H9 (cell line): Measurements from ENCODE around the gene COX4I2. TPM values are rescaled to one million over a fixed set of nuclear protein-coding genes. Genes with fewer than 3 reads are reported as not detected.

Experiments used
- DNase-seq: peaks from one replicate; pipeline ENCODE4 v3.0.0-alpha.2; 2017
- H2AFZ ChIP-seq: one replicate; pipeline ENCODE4 v1.6.1; 2013; ENCODE audit warnings: mild to moderate bottlenecking, low read length, control low read depth, moderate library complexity
- H2AK5ac ChIP-seq: 2 replicates; pipeline ENCODE4 v1.6.1; 2013; ENCODE audit warnings: low read length, control low read depth, mixed read lengths; ENCODE audit not compliant: insufficient read length
- H2BK120ac ChIP-seq: one replicate; pipeline ENCODE4 v1.6.1; 2013; ENCODE audit warnings: low read depth, mild to moderate bottlenecking, low read length, control low read depth, inconsistent platforms; ENCODE audit not compliant: poor library complexity, severe bottlenecking
- H2BK12ac ChIP-seq: 2 replicates; pipeline ENCODE4 v1.6.1; 2013; ENCODE audit warnings: low read length, control low read depth, mixed read lengths, low read depth; ENCODE audit not compliant: insufficient read length
- H2BK15ac ChIP-seq: 2 replicates; pipeline ENCODE4 v1.6.1; 2013; ENCODE audit warnings: low read depth, low read length, control low read depth
- H2BK20ac ChIP-seq: one replicate; pipeline ENCODE4 v1.6.1; 2013; ENCODE audit warnings: low read depth, mild to moderate bottlenecking, low read length, control low read depth, inconsistent platforms; ENCODE audit not compliant: poor library complexity, severe bottlenecking
- H2BK5ac ChIP-seq: 2 replicates; pipeline ENCODE4 v1.6.1; 2013; ENCODE audit warnings: low read length, control low read depth, mixed read lengths; ENCODE audit not compliant: insufficient read length
- H3K14ac ChIP-seq: 2 replicates; pipeline ENCODE4 v1.6.1; 2013; ENCODE audit warnings: low read length, control low read depth; ENCODE audit not compliant: insufficient read depth
- H3K18ac ChIP-seq: 2 replicates; pipeline ENCODE4 v1.6.1; 2013; ENCODE audit warnings: low read depth, mild to moderate bottlenecking, mixed read lengths, low read length, control low read depth; ENCODE audit not compliant: insufficient read length
- H3K23ac ChIP-seq: 2 replicates; pipeline ENCODE4 v1.6.1; 2013; ENCODE audit warnings: low read length, control low read depth, mixed read lengths, low read depth; ENCODE audit not compliant: insufficient read length
- H3K23me2 ChIP-seq: 2 replicates; pipeline ENCODE4 v1.6.1; 2013; ENCODE audit warnings: low read depth, mild to moderate bottlenecking, mixed read lengths, low read length, control low read depth; ENCODE audit not compliant: insufficient read length, poor library complexity, severe bottlenecking
- H3K27ac ChIP-seq: 2 replicates; pipeline ENCODE4 v1.5.1; 2013; ENCODE audit warnings: low read length, control low read depth, mixed read lengths, low read depth; ENCODE audit not compliant: insufficient read length
- H3K27me3 ChIP-seq: 2 replicates; pipeline ENCODE4 v1.6.1; 2013; ENCODE audit warnings: low read length, control low read depth, inconsistent platforms; ENCODE audit not compliant: insufficient read depth
- H3K4ac ChIP-seq: 2 replicates; pipeline ENCODE4 v1.6.1; 2013; ENCODE audit warnings: low read depth, mild to moderate bottlenecking, control low read depth, inconsistent platforms, low read length, moderate library complexity
- H3K4me1 ChIP-seq: 2 replicates; pipeline ENCODE4 v1.6.1; 2013; ENCODE audit warnings: low read length, control low read depth, inconsistent platforms; ENCODE audit not compliant: insufficient read depth
- H3K4me2 ChIP-seq: 2 replicates; pipeline ENCODE4 v1.6.1; 2013; ENCODE audit warnings: low read length, control low read depth, mixed read lengths; ENCODE audit not compliant: insufficient read length, insufficient read depth
- H3K56ac ChIP-seq: 2 replicates; pipeline ENCODE4 v1.6.1; 2013; ENCODE audit warnings: low read depth, mild to moderate bottlenecking, mixed read lengths, low read length, control low read depth; ENCODE audit not compliant: insufficient read length
- H3K79me1 ChIP-seq: 2 replicates; pipeline ENCODE4 v1.6.1; 2013; ENCODE audit warnings: low read depth, mild to moderate bottlenecking, moderate library complexity, low read length, control low read depth, inconsistent platforms; ENCODE audit not compliant: insufficient read depth, poor library complexity, severe bottlenecking
- H3K79me2 ChIP-seq: 2 replicates; pipeline ENCODE4 v1.6.1; 2013; ENCODE audit warnings: low read length, control low read depth, inconsistent platforms; ENCODE audit not compliant: insufficient read depth
- H3K9ac ChIP-seq: 2 replicates; pipeline ENCODE4 v1.6.1; 2013; ENCODE audit warnings: low read length, control low read depth, mixed read lengths; ENCODE audit not compliant: insufficient read length; ENCODE audit errors: extremely low read depth
- H3K9me3 ChIP-seq: one replicate; pipeline ENCODE4 v1.6.1; 2013; ENCODE audit warnings: low read depth, low read length, inconsistent platforms; ENCODE audit not compliant: control insufficient read depth
- H3T11ph ChIP-seq: one replicate; pipeline ENCODE4 v1.6.1; 2013; ENCODE audit warnings: mild to moderate bottlenecking, low read length, control low read depth, inconsistent platforms
- H4K20me1 ChIP-seq: one replicate; pipeline ENCODE4 v1.6.1; 2013; ENCODE audit not compliant: control insufficient read depth, insufficient read length, insufficient read depth
- H4K5ac ChIP-seq: 2 replicates; pipeline ENCODE4 v1.6.1; 2013; ENCODE audit warnings: low read depth, mild to moderate bottlenecking, mixed read lengths, low read length, control low read depth; ENCODE audit not compliant: insufficient read length
- H4K8ac ChIP-seq: replicated peaks from 2 replicates; pipeline ENCODE4 v1.6.1; 2013; ENCODE audit warnings: low read length, control low read depth, mixed read lengths, low read depth; ENCODE audit not compliant: insufficient read length
- H4K91ac ChIP-seq: 2 replicates; pipeline ENCODE4 v1.6.1; 2013; ENCODE audit warnings: low read depth, mild to moderate bottlenecking, moderate library complexity, mixed read lengths, low read length, control low read depth; ENCODE audit not compliant: insufficient read length
- H3K27ac Mint-ChIP-seq, 3 experiments: 2 replicates in 2 of 3; 3 replicates in 1 of 3; pipeline ENCODE4 v1.8.0; 2020 to 2021; ENCODE audit warnings: mixed read lengths in 3 of 3, mild to moderate bottlenecking in 1 of 3, moderate library complexity in 1 of 3
- H3K27me3 Mint-ChIP-seq: 2 replicates; pipeline ENCODE4 v1.8.0; 2021; ENCODE audit warnings: low read depth, mild to moderate bottlenecking, moderate library complexity, mixed read lengths
- H3K36me3 Mint-ChIP-seq, 3 experiments: 2 replicates in 2 of 3; 3 replicates in 1 of 3; pipeline ENCODE4 v1.8.0; 2020 to 2021; ENCODE audit warnings: low read depth in 3 of 3, mixed read lengths in 3 of 3; ENCODE audit not compliant: insufficient read depth in 1 of 3
- H3K4me1 Mint-ChIP-seq, 2 experiments: 2 replicates each; pipeline ENCODE4 v1.8.0; 2020; ENCODE audit warnings: mixed read lengths in 2 of 2
- H3K4me3 Mint-ChIP-seq, 2 experiments: 2 replicates in 1 of 2; 3 replicates in 1 of 2; pipeline ENCODE4 v1.8.0; 2020 to 2021; ENCODE audit warnings: mild to moderate bottlenecking in 2 of 2, mixed read lengths in 2 of 2, moderate library complexity in 1 of 2
- H3K9me3 Mint-ChIP-seq, 2 experiments: 2 replicates in 1 of 2; 3 replicates in 1 of 2; pipeline ENCODE4 v1.8.0; 2020; ENCODE audit warnings: mild to moderate bottlenecking in 2 of 2, mixed read lengths in 2 of 2, moderate library complexity in 1 of 2
- WGBS: extraction: QIAGEN DNeasy Blood & Tissue Kit; methylation state at CpG from one replicate; pipeline ENCODE4 v1.1.7; 2013; ENCODE audit warnings: missing lambda C conversion rate, low lambda C conversion rate, mixed read lengths; ENCODE audit not compliant: insufficient read length; ENCODE audit errors: extremely low coverage; 5-methylcytosine and 5-hydroxymethylcytosine counted together
- total RNA-seq: library from RNA; stranded (reverse); gene quantifications from 2 replicates; pipeline ENCODE4 v1.2.1, GENCODE V29; 2021
- TF ChIP-seq, protein P1 (sequence below): fragments of 200-600 bp; sonication (generic); conservative IDR thresholded peaks from 3 replicates; pipeline ENCODE4 v1.8.0; 2021; ENCODE audit warnings: antibody characterized with exemption, mild to moderate bottlenecking

The COX4I2 gene
- total RNA-seq, 1 experiment from 2014 or later = not detected

DNA sequence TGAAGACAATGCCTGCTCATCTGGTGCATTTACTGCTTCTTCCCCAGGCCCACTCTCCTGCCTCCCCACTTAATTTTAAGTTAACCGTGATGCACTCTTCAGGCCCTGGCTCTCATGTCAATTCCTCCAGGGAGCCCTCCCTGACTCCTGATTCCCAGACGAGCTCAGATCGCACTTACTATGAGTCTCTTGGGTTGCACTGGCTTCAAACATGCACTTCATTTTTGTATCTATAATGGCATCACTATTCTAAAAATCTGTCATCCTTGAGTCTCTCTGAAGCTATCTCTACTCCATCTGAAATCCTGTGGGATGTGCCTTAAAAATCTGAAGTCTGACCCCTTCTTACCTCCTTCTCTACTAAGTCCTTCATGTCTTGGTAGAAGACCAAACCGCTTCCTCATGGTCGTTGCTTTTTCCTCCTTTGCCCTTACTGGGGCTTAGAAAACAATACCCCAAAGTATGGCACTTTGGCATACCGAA, 24.7 kb downstream of the COX4I2 start:
- Histone ChIP-seq H3K18ac (no peak overlapping the region), H4K20me1 (no peaks in the 10 kb centered on the region), H2BK5ac (no peak overlapping the region), H3K79me1 (no peaks in the 10 kb centered on the region), H3K27me3 (no peaks in the 10 kb centered on the region), H3T11ph (no peak overlapping the region), H3K9ac (no peak overlapping the region), H3K14ac (no peak overlapping the region), H3K23ac (no peak overlapping the region), H2BK20ac (no peak overlapping the region), H2AK5ac (no peak overlapping the region), H3K23me2 (peaks cover 5% of the 10 kb centered on the region), H3K4me2 (peak overlapping the region; percentile 44), H2BK120ac (no peak overlapping the region), H3K79me2 (no peaks in the 10 kb centered on the region), H4K91ac (no peak overlapping the region), H3K9me3 (no peaks in the 10 kb centered on the region), H2BK12ac (no peak overlapping the region), H3K27ac (no peak overlapping the region), H3K56ac (no peak overlapping the region), H4K8ac (no peak overlapping the region), H3K4me1 (no peaks in the 10 kb centered on the region), H3K4ac (no peak overlapping the region), H2BK15ac (no peak overlapping the region), H2AFZ (no peak overlapping the region), H4K5ac (no peak overlapping the region)
- H3K4me1 Mint-ChIP-seq = peaks cover 33 to 40% of the 10 kb centered on the region in 2 experiments
- no peak for DNase-seq
- H3K36me3 Mint-ChIP-seq = peaks cover 3 to 27% (median 19%) of the 10 kb centered on the region in 3 experiments; a peak in 6 of 7 replicates
- no CpG with 5 or more reads among the region's 6 CpGs for WGBS
- no peaks in the 10 kb centered on the region for H3K27me3 Mint-ChIP-seq
- TF ChIP-seq, protein P1, sequence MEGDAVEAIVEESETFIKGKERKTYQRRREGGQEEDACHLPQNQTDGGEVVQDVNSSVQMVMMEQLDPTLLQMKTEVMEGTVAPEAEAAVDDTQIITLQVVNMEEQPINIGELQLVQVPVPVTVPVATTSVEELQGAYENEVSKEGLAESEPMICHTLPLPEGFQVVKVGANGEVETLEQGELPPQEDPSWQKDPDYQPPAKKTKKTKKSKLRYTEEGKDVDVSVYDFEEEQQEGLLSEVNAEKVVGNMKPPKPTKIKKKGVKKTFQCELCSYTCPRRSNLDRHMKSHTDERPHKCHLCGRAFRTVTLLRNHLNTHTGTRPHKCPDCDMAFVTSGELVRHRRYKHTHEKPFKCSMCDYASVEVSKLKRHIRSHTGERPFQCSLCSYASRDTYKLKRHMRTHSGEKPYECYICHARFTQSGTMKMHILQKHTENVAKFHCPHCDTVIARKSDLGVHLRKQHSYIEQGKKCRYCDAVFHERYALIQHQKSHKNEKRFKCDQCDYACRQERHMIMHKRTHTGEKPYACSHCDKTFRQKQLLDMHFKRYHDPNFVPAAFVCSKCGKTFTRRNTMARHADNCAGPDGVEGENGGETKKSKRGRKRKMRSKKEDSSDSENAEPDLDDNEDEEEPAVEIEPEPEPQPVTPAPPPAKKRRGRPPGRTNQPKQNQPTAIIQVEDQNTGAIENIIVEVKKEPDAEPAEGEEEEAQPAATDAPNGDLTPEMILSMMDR = no peak
- H3K4me3 Mint-ChIP-seq = peak overlapping the region; percentile 62 to 74; a peak in 4 of 5 replicates
- peak overlapping the region; percentile 6 to 94 (median 65); a peak in 6 of 7 replicates for H3K27ac Mint-ChIP-seq
- H3K9me3 Mint-ChIP-seq = no peaks in the 10 kb centered on the region
